Measurements from ENCODE around the gene SIGMAR1. TPM values are rescaled to one million over a fixed set of nuclear protein-coding genes. Genes with fewer than 3 reads are reported as not detected.

Gene SIGMAR1
- total RNA-seq, 2 donors from 2014 or later: 41.9 to 63.6 TPM

Other genes starting within 250 kb of the SIGMAR1 start
- gene FAM219A, start 179.2 kb downstream of the SIGMAR1 start, total RNA-seq: 10 to 100 TPM in 1 of 2 donors, 1 to 10 TPM in 1; 9.8 to 15.0 TPM
- gene DNAI1, start 179.0 kb downstream of the SIGMAR1 start, total RNA-seq: under 1 TPM in 1 of 2 donors, not detected in 1; 0.61 TPM
- under 1 TPM in 1 of 2 donors, not detected in 1; 0.31 TPM for gene ENHO, start 114.8 kb downstream of the SIGMAR1 start, total RNA-seq
- gene CNTFR, start 48.1 kb downstream of the SIGMAR1 start, total RNA-seq: under 1 TPM in 1 of 2 donors, not detected in 1; 0.34 TPM
- 10 to 100 TPM; 19.1 to 36.2 TPM for gene RPP25L, start 25.7 kb downstream of the SIGMAR1 start, total RNA-seq
- gene DCTN3, start 17.3 kb downstream of the SIGMAR1 start, total RNA-seq: 100 to 1,000 TPM in 1 of 2 donors, 10 to 100 TPM in 1; 81.0 to 123 TPM
- 1 to 10 TPM in 1 of 2 donors, not detected in 1; 1.6 TPM for gene ARID3C, start 8.7 kb downstream of the SIGMAR1 start, total RNA-seq
- gene GALT, start 8.9 kb upstream of the SIGMAR1 start, total RNA-seq: 100 to 1,000 TPM in 1 of 2 donors, 10 to 100 TPM in 1; 63.5 to 104 TPM
- 10 to 100 TPM; 41.8 to 44.2 TPM for gene IL11RA, start 14.4 kb upstream of the SIGMAR1 start, total RNA-seq
- gene CCL27, start 24.9 kb upstream of the SIGMAR1 start, total RNA-seq: under 1 TPM in 1 of 2 donors, not detected in 1; 0.64 TPM
- gene CCL19, start 53.5 kb upstream of the SIGMAR1 start, total RNA-seq: not detected
- gene CCL21, start 72.3 kb upstream of the SIGMAR1 start, total RNA-seq: not detected